ENCODE measurements around the gene FGGY.

- TF ChIP-seq CTCF (IDR thresholded peaks at IDR 0.05) (no peak), POLR2A (IDR thresholded peaks at IDR 0.05) (no peak)
Measured at GRCh38 chr1:59574085-59574484, 277.2 kb downstream of the FGGY start.
